HepG2 (cell line): ENCODE results near the gene GPATCH2. TPM values are rescaled to one million over a fixed set of nuclear protein-coding genes. Genes with fewer than 3 reads are reported as not detected.

Experiments
- ATAC-seq: fragments of 200-7000 bp; cut with Tn5 transposase; 3 replicates; pipeline ENCODE4 v1.9.1; 2020; ENCODE audit warnings: mild to moderate bottlenecking, moderate library complexity
- BruUV-seq: library from RNA; stranded (reverse); fragments of 400-500 nt; replicated peaks from 2 replicates; lab custom pipeline; 2021; lab: Mats Ljungman, UMichigan
- CTCF ChIA-PET: fragments of 300-600 bp; formaldehyde crosslinking; extraction: SDS; loops from one replicate; lab custom pipeline; 2021; ENCODE audit warnings: low total read pairs, inconsistent platforms, low intra/inter-chr PET ratio; lab: Yijun Ruan, JAX
- POLR2A ChIA-PET: fragments of 350-600 bp; sonication (Branson Sonifier 250); formaldehyde crosslinking; loops from one replicate; lab custom pipeline; 2020; ENCODE audit warnings: antibody characterized with exemption, inconsistent platforms; lab: Yijun Ruan, JAX
- DNase-seq: peaks from one replicate; pipeline ENCODE4 v3.0.0-alpha.2; 2015; ENCODE audit warnings: low spot score
- FAIRE-seq: peaks from 3 replicates; lab custom pipeline; 2011; peaks lifted over from hg19 to GRCh38; lab: Jason Lieb, UNC
- H2AFZ ChIP-seq: one replicate; pipeline ENCODE4 v1.6.1; 2011; ENCODE audit warnings: low read length, inconsistent platforms
- H3K27ac ChIP-seq: fragments of 300-600 bp; 3 replicates; pipeline ENCODE4 v1.8.0; 2011; ENCODE audit warnings: mixed run types, mild to moderate bottlenecking, mixed read lengths, low read length, inconsistent platforms; ENCODE audit not compliant: insufficient read depth; ENCODE audit errors: extremely low read length
- H3K27me3 ChIP-seq, 2 experiments: fragments of 200-600 bp in 1 of 2; 2 replicates in 1 of 2; 3 replicates in 1 of 2; pipeline versions ENCODE4 v1.6.0 to v1.8.0; 2011; ENCODE audit warnings: low read length in 2 of 2, mild to moderate bottlenecking in 2 of 2, moderate library complexity in 2 of 2, inconsistent platforms in 1 of 2; ENCODE audit not compliant: insufficient read depth in 2 of 2, control insufficient read depth in 1 of 2
- H3K36me3 ChIP-seq, 2 experiments: fragments of 200-600 bp in 1 of 2; replicated peaks in 1 of 2; 2 replicates in 1 of 2; 3 replicates in 1 of 2; pipeline versions ENCODE4 v1.5.1 to v1.8.0; 2011; ENCODE audit warnings: low read length in 2 of 2, inconsistent platforms in 1 of 2; ENCODE audit not compliant: insufficient read depth in 2 of 2, control insufficient read depth in 1 of 2
- H3K4me1 ChIP-seq: 2 replicates; pipeline ENCODE4 v1.5.1; 2012; ENCODE audit warnings: low read length, inconsistent platforms; ENCODE audit not compliant: insufficient read depth
- H3K4me2 ChIP-seq: 2 replicates; pipeline ENCODE4 v1.6.0; 2011; ENCODE audit warnings: low read depth, low read length, inconsistent platforms
- H3K4me3 ChIP-seq, 3 experiments: fragments of 200-600 bp in 1 of 3; sonication (generic), shearing (Covaris generic) in 1 of 3; replicated peaks in 1 of 3; 2 replicates each; pipeline ENCODE4 v1.5.1; 2011 to 2016; ENCODE audit warnings: low read length in 3 of 3, inconsistent platforms in 2 of 3, low read depth in 2 of 3, mild to moderate bottlenecking in 2 of 3, control low read depth in 1 of 3, mixed read lengths in 1 of 3; ENCODE audit not compliant: insufficient read depth in 1 of 3
- H3K79me2 ChIP-seq: one replicate; pipeline ENCODE4 v1.6.1; 2011; ENCODE audit warnings: low read length, inconsistent platforms; ENCODE audit not compliant: insufficient read depth
- H3K9ac ChIP-seq: 2 replicates; pipeline ENCODE4 v1.6.0; 2011; ENCODE audit warnings: mild to moderate bottlenecking, low read depth, low read length, inconsistent platforms; ENCODE audit not compliant: insufficient read depth
- H3K9me3 ChIP-seq: 2 replicates; pipeline ENCODE4 v1.5.1; 2012; ENCODE audit warnings: mild to moderate bottlenecking, low read length
- H4K20me1 ChIP-seq: 2 replicates; pipeline ENCODE4 v1.6.0; 2011; ENCODE audit warnings: inconsistent platforms, mild to moderate bottlenecking, low read length, moderate library complexity; ENCODE audit not compliant: insufficient read depth
- CBX1 ChIP-seq: IDR thresholded peaks from one replicate; pipeline ENCODE4 v1.6.1; 2016; ENCODE audit warnings: antibody characterized with exemption, low read depth
- CCDC6 ChIP-seq: sonication (generic); formaldehyde crosslinking; IDR thresholded peaks from 2 replicates; pipeline ENCODE4 v1.8.1; 2022; ENCODE audit warnings: mild to moderate bottlenecking, missing genetic modification reagents, moderate library complexity
- GTF3A ChIP-seq: sonication (generic); formaldehyde crosslinking; conservative IDR thresholded peaks from 2 replicates; pipeline ENCODE4 v1.4.0; 2020; ENCODE audit warnings: mild to moderate bottlenecking, missing genetic modification reagents
- MEIS2 ChIP-seq: sonication (generic); formaldehyde crosslinking; IDR thresholded peaks from 2 replicates; pipeline ENCODE4 v1.9.0; 2021; ENCODE audit warnings: mild to moderate bottlenecking, missing genetic modification reagents
- NFE2L1 ChIP-seq: sonication (generic); formaldehyde crosslinking; IDR thresholded peaks from 2 replicates; pipeline ENCODE4 v1.4.0; 2020; ENCODE audit warnings: missing genetic modification reagents, mild to moderate bottlenecking, borderline replicate concordance
- NFIC ChIP-seq: IDR thresholded peaks from 2 replicates; pipeline ENCODE4 v1.6.1; 2012; ENCODE audit warnings: mild to moderate bottlenecking, low read length, inconsistent platforms
- NR2F1 ChIP-seq, 2 experiments: fragments of 450-650 bp in 1 of 2; formaldehyde crosslinking in 1 of 2; IDR thresholded peaks; 2 replicates each; pipeline versions ENCODE4 v1.5.0 to v1.6.1; 2016 to 2020; ENCODE audit warnings: mild to moderate bottlenecking in 1 of 2, missing compliant biosample characterization in 1 of 2, missing genetic modification reagents in 1 of 2, moderate library complexity in 1 of 2
- POLR2AphosphoS2 ChIP-seq: IDR thresholded peaks from 2 replicates; pipeline ENCODE4 v1.6.1; 2011; ENCODE audit warnings: low read depth, low read length, improper control_type of control experiment
- PRPF4 ChIP-seq: fragments of 200-400 bp; formaldehyde crosslinking; IDR thresholded peaks from 2 replicates; pipeline ENCODE4 v1.6.1; 2016; ENCODE audit warnings: low read length, low read depth; ENCODE audit not compliant: poor library complexity, severe bottlenecking
- SP2 ChIP-seq: sonication (generic); formaldehyde crosslinking; IDR thresholded peaks from 2 replicates; pipeline ENCODE4 v1.5.1; 2020; ENCODE audit warnings: mild to moderate bottlenecking, missing genetic modification reagents
- SRF ChIP-seq: IDR thresholded peaks from 2 replicates; pipeline ENCODE4 v1.6.1; 2011; ENCODE audit warnings: mild to moderate bottlenecking, low read depth, low read length, moderate library complexity
- TCF7L2 ChIP-seq: IDR thresholded peaks from 2 replicates; pipeline ENCODE4 v1.6.1; 2011; ENCODE audit warnings: mild to moderate bottlenecking, low read depth, low read length, moderate library complexity
- U2AF1 ChIP-seq: fragments of 200-400 bp; formaldehyde crosslinking; optimal IDR thresholded peaks from 2 replicates; pipeline ENCODE3; 2017; ENCODE audit warnings: mild to moderate bottlenecking, low read depth, low read length
- ZFP36L1 ChIP-seq: sonication (generic); formaldehyde crosslinking; IDR thresholded peaks from 2 replicates; pipeline ENCODE4 v1.8.0; 2022; ENCODE audit warnings: mild to moderate bottlenecking, missing genetic modification reagents, moderate library complexity
- ZNF260 ChIP-seq: sonication (generic); formaldehyde crosslinking; IDR thresholded peaks from 2 replicates; pipeline ENCODE4 v1.4.0; 2020; ENCODE audit warnings: missing genetic modification reagents, low read depth, mild to moderate bottlenecking, borderline replicate concordance
- ZNF33B ChIP-seq: sonication (generic); formaldehyde crosslinking; IDR thresholded peaks from 2 replicates; pipeline ENCODE4 v1.5.1; 2020; ENCODE audit warnings: mild to moderate bottlenecking, missing genetic modification reagents
- ZNF737 ChIP-seq: sonication (generic); formaldehyde crosslinking; IDR thresholded peaks from 2 replicates; pipeline ENCODE4 v1.5.0; 2020; ENCODE audit warnings: missing genetic modification reagents, mild to moderate bottlenecking, borderline replicate concordance
- ZNF841 ChIP-seq: sonication (generic); formaldehyde crosslinking; IDR thresholded peaks from 2 replicates; pipeline ENCODE4 v1.8.1; 2023; ENCODE audit warnings: missing genetic modification reagents, borderline replicate concordance
- ZSCAN22 ChIP-seq: sonication (generic); formaldehyde crosslinking; IDR thresholded peaks from 2 replicates; pipeline ENCODE4 v1.4.0; 2020; ENCODE audit warnings: mild to moderate bottlenecking, missing genetic modification reagents
- in situ Hi-C: cut with HindIII; loops from 2 replicates; pipeline ENCODE4 v1.10.0; 2017; ENCODE audit warnings: low pct_unique_long_range_greater_than_20kb; ENCODE audit not compliant: extremely low pct_ligation_motif_present
- intact Hi-C: fragments of 100-400 bp; cut with micrococcal nuclease; formaldehyde crosslinking; loops from one replicate; pipeline ENCODE4 v1.10.0; 2022; ENCODE audit not compliant: unreplicated experiment
- polyA plus RNA-seq, 8 experiments: library from polyadenylated mRNA; depleted of rRNA in 3 of 8; stranded (reverse) in 7 of 8; unstranded in 1 of 8; fragments of >200 nt; fragmentation: Illumina TruSeq in 4 of 8; extraction: Trizol in 4 of 8; gene quantifications; 2 replicates each; pipeline versions ENCODE4 v1.2.1 to v1.2.3, GENCODE V29; 2011 to 2016; ENCODE audit warnings: low read depth in 4 of 8, missing spikeins in 1 of 8, mixed read lengths in 1 of 8; ENCODE audit not compliant: insufficient read depth in 1 of 8
- total RNA-seq, 5 experiments: library from RNA; depleted of rRNA; stranded (reverse); fragments of >200 nt; fragmentation: Illumina TruSeq; extraction: Trizol; gene quantifications; 2 replicates each; pipeline ENCODE4 v1.2.3, GENCODE V29; 2016; ENCODE audit warnings: low read depth in 1 of 5
- TF ChIP-seq, protein P1 (sequence below): sonication (generic); formaldehyde crosslinking; IDR thresholded peaks from 2 replicates; pipeline ENCODE4 v1.4.0; 2020; ENCODE audit warnings: missing genetic modification reagents
- TF ChIP-seq, protein P2 (sequence below): sonication (generic); formaldehyde crosslinking; IDR thresholded peaks from 2 replicates; pipeline ENCODE4 v1.4.0; 2020; ENCODE audit warnings: missing genetic modification reagents, borderline replicate concordance

Gene GPATCH2
- total and polyA plus RNA-seq, 2 of the 13 experiments (the other 11 are each of a cell fraction or from before 2014, with no cell fraction given), result 3.5 to 15.7 TPM

GRCh38 chr1:217552339-217552951, 78.4 kb downstream of the GPATCH2 start (continued):
- TF ChIP-seq, protein P1, sequence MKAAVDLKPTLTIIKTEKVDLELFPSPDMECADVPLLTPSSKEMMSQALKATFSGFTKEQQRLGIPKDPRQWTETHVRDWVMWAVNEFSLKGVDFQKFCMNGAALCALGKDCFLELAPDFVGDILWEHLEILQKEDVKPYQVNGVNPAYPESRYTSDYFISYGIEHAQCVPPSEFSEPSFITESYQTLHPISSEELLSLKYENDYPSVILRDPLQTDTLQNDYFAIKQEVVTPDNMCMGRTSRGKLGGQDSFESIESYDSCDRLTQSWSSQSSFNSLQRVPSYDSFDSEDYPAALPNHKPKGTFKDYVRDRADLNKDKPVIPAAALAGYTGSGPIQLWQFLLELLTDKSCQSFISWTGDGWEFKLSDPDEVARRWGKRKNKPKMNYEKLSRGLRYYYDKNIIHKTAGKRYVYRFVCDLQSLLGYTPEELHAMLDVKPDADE (CRISPR knock-in tag), result no peak

DNA sequence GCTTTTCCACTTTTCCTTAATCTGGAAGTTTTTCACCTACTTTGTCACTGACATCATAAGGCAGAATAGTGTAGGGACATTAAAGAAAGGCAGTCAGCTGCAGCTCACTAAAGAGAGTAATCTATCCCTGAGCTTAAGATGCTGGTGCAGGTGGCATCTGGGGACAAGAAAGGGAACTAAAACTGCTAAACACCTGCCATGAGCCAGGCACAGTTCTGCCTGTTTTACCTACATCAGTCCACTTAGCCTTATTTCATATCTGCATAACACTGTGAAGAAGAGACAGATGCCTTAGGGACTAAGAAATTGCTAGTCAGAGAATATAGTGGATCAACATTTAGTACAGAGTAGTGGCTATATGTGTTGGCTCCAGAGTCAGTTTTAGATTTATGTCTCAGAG, 88.1 kb downstream of the GPATCH2 start:
- no peak overlapping the region for H3K9ac ChIP-seq
- BruUV-seq, result no TSS peak
- H3K36me3 ChIP-seq, result no peaks in the 10 kb centered on the region
- H3K4me3 ChIP-seq, result no peak overlapping the region
- no peak overlapping the region for H3K27ac ChIP-seq
- no peaks in the 10 kb centered on the region for H3K79me2 ChIP-seq
- POLR2A ChIA-PET, result no interaction called here
- H3K9me3 ChIP-seq, result no peaks in the 10 kb centered on the region
- H4K20me1 ChIP-seq, result no peaks in the 10 kb centered on the region
- H3K4me1 ChIP-seq, result no peaks in the 10 kb centered on the region
- in situ Hi-C loops (no loop called here), intact Hi-C loops (no loop called here)
- FAIRE-seq, result no peak
- no peak for ATAC-seq
- DNase-seq, result no peak
- CTCF ChIA-PET, result no interaction called here
- H2AFZ ChIP-seq, result no peak overlapping the region
- no peak for TF ChIP-seq ZNF260 (CRISPR knock-in tag)
- no peak for TF ChIP-seq NFIC
- no peak for TF ChIP-seq CCDC6 (CRISPR knock-in tag)
- TF ChIP-seq PRPF4, result no peak
- TF ChIP-seq ZFP36L1 (CRISPR knock-in tag), result no peak
- no peak for TF ChIP-seq ZNF33B
- TF ChIP-seq, protein P2, sequence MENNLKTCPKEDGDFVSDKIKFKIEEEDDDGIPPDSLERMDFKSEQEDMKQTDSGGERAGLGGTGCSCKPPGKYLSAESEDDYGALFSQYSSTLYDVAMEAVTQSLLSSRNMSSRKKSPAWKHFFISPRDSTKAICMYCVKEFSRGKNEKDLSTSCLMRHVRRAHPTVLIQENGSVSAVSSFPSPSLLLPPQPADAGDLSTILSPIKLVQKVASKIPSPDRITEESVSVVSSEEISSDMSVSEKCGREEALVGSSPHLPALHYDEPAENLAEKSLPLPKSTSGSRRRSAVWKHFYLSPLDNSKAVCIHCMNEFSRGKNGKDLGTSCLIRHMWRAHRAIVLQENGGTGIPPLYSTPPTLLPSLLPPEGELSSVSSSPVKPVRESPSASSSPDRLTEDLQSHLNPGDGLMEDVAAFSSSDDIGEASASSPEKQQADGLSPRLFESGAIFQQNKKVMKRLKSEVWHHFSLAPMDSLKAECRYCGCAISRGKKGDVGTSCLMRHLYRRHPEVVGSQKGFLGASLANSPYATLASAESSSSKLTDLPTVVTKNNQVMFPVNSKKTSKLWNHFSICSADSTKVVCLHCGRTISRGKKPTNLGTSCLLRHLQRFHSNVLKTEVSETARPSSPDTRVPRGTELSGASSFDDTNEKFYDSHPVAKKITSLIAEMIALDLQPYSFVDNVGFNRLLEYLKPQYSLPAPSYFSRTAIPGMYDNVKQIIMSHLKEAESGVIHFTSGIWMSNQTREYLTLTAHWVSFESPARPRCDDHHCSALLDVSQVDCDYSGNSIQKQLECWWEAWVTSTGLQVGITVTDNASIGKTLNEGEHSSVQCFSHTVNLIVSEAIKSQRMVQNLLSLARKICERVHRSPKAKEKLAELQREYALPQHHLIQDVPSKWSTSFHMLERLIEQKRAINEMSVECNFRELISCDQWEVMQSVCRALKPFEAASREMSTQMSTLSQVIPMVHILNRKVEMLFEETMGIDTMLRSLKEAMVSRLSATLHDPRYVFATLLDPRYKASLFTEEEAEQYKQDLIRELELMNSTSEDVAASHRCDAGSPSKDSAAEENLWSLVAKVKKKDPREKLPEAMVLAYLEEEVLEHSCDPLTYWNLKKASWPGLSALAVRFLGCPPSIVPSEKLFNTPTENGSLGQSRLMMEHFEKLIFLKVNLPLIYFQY (CRISPR knock-in tag), result no peak
- TF ChIP-seq GTF3A, result no peak
- no peak for TF ChIP-seq POLR2AphosphoS2
- no peak for TF ChIP-seq U2AF1
- TF ChIP-seq CBX1, result no peak
- TF ChIP-seq TCF7L2, result no peak
- TF ChIP-seq SP2 (CRISPR knock-in tag), result no peak
- TF ChIP-seq NFE2L1 (CRISPR knock-in tag), result no peak
- TF ChIP-seq ZSCAN22 (CRISPR knock-in tag), result no peak
- TF ChIP-seq ZNF841 (CRISPR knock-in tag), result no peak
- TF ChIP-seq MEIS2 (CRISPR knock-in tag), result no peak
- no peak for TF ChIP-seq ZNF737 (CRISPR knock-in tag)
- no peak for TF ChIP-seq NR2F1 (CRISPR knock-in tag; IDR thresholded peaks at IDR 0.05)
- no peak for TF ChIP-seq SRF
- no peaks in the 10 kb centered on the region for H3K27me3 ChIP-seq
- H3K4me2 ChIP-seq, result no peak overlapping the region
